NCI-H146 treated with DMSO at 0.1 percent for 48 hours (cell line): Measurements from ENCODE around the gene MAML3.

Experiments
- DNase-seq: peaks from one replicate; lab custom pipeline; 2025; ENCODE audit not compliant: unreplicated experiment; lab: John Stamatoyannopoulos, UW

Gene MAML3

DNA sequence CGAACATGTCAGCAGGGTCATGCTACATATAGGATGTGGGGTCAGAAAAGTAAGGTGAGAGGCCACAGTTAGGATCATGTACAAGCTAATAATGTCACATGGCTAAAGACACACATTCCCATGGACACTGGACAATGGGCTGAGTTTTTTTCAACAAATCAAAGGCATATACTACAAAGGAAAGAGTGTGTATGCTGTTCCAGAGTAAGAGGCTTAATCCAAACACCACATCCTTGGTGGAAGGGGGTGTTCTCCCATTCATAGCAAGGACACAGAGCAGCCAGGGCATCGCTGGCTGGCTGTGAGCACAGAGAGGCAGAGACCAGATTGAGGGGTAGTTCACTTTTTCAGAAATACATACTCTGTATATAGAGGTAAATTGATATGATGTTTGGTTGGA, 356.7 kb downstream of the MAML3 start:
- DNase-seq = no peak

DNA sequence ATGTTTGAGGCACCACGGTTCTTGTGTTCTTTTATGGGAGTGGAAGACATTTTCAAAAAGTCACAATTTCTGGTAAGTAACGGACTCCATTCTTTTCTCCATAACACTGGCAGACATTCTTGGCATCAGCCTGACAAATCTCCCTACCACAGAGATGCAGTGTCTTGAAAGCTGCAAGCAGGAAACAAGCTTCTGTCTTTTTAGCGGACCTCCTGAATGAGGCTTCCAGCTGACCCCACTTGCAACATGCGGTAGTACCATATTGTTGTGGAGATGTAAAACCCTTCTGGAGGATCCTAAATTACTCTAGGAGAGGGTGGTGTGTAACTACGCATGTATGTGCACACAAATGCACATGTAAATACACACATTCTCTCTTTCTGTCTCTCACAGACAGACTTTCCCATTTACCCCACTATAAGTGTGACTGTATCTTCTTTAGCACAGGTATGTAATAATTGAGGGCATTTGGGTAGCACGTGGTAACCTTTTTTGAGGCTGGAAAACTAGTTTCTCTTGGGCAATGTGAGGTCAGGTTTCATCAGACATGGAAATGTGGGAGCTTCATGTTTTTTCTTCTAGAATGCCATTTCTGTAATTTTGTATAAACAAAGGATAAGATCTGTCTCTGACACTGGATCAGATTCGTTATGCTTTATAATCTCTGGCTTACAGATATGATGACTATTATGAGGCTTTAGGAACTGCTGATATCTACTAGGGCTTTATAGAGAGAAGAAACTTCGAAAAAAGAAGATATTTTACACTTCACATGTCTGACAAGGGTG, 358.3 kb downstream of the MAML3 start:
- no peak for DNase-seq

DNA sequence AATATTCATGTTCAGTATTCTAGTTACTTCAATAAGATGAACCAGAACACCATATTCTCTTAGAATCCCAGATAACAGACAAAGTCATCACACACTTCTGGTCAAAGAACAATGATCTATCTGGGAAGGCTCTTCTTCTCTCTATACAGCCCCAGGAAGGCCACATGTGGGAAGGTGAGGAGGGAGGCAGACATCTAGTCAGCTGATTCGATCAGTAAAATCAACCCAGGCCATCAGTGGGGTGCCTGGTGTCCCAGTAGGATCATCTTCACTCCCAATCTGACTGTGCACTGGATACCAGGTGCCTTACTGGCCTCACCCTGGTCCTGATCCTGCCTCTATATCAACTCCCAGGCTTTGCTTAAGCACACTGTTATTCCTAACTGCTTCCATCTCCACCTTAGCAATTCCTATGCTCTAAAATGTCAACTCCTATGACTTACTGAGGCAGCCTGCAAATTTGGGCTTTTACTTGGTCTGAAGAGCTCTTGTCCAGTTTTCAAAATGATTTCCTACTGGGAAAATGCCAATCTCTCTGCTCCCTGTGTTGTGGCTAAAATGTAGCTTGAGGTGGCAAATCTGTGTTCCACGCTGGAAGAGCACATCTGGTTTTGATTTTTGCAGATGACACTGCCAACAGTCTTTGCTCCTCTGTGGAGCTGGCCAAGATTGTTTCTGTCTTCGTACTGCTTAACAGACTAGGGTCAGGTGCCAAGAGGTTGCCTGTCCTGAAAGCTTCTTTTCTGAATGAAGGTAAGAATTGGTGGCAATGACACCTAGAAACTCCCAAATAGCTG, 359.6 kb downstream of the MAML3 start:
- DNase-seq = no peak

DNA sequence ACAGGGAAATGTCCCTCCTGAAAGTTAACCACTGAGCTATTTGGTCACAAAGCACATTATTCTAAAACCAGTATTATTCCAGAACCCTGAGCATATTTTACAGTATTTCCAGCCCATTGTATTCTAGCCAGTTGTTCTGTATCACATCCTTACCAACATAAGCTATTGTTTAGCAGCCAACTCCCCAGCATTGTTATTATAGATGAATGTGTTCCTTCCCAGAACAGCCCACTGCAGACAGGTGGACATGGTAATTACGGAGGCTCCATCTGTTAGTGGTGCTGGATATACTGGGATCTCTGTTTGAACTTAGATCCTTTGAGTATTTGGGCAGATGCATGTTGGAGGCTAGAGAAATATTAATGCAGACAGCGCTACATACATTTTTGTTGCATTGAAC, 362.3 kb downstream of the MAML3 start:
- DNase-seq = peak; percentile 41

- DNase-seq = no peak
These were observed 363.7 kb downstream of the MAML3 start for GRCh38 chr4:139790291-139790690.

GRCh38 chr4:139789096-139789654, 364.8 kb downstream of the MAML3 start:
- DNase-seq = no peak

GRCh38 chr4:139786494-139787354, 367.3 kb downstream of the MAML3 start:
- no peak for DNase-seq

- no peak for DNase-seq
These were observed 368.6 kb downstream of the MAML3 start for GRCh38 chr4:139785356-139785755.

DNA sequence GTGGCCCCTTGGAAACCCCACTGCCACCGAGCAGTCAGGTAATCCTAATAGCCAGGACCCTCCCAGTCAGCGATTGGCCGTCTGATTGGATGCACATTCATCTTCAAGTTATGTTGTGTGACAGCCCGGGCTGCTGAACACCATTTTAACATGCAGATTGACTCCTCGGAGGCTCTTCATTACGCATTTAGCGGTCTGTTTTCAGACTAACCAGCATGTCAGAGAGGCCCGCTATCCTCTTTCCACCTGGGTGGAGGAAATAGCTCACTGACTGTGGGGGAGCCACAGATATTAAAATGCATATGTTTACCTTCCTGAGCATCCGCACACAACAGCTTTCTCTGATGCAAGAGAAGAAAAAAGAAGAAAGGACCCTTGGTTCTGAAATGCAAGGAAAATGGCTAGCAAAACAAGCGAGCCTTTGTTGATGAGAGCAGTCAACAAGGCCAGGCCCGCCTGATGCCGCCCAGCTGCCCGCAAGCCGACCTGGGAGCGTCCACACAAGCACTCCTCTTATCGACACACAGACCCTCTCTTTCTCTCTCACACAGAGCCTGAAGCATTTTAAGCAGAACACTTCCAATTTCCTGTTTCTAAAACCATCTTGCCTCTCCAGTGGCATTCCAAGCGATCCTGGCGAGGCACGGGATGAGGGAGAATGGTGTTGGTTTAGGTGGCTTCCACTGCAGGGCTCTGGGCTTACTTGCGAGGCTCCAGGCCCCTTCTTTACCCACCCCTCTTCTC, 370.1 kb downstream of the MAML3 start:
- DNase-seq = no peak

- no peak for DNase-seq
These were observed 371.0 kb downstream of the MAML3 start for GRCh38 chr4:139782926-139783522.

- DNase-seq = no peak
These were observed 372.9 kb downstream of the MAML3 start for GRCh38 chr4:139781066-139781465.

DNA sequence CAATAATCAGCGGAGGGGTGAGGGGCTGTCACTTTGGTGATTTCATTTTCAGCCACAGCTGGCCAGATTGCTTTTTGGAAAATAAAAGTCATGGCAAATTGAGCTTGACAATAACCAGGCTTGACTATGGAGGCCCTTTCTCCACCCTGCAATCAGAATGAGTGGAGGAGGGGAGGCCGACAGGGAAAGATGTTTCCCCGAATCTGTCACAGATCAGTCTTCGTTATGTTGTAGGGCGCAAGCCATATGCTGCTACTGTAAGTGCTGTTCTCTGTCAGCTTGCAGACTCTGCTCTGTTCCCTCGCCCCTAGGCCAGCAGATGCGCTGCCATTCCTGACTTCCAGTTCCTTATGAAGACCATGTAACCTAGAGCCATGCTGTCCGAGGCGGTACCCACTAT, 374.3 kb downstream of the MAML3 start:
- DNase-seq = no peak

DNA sequence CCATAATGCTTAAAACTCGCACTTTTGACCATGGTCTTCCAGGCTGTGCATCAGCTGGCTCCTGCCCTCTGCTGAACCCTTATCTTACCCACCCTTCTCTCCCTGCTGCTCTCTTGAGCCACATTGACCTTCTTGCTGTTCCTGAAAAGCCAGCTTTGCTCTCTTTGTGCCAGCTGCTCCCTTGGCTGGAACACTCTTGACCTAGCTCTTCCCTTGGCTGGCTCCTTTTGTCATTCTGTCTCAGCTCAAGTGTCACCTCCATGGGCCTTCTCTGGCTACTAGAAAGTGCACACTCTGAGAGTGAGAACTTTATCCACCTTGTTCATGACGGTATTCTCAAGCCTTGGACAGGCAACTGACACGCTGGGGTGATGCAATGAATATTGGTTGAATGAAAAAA, 376.2 kb downstream of the MAML3 start:
- no peak for DNase-seq

DNA sequence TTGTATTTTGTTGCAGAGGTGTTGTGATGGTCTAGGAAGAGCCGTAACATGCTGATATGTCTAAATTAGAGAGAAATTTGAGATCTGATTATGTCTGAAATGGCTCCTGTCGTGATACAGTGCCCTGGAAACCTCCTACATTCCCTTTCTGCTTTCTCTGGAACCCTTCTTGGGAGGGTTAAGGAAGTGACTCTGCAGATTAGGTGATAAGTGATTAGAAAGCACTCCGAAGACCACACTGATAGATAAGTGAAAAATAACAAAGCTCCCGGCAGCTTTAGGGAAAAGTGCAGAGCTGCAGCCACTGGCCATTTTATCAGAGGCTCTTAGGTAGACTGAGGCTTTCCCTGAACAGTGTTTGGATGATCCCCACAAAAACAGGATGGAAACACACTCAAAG, 377.7 kb downstream of the MAML3 start:
- no peak for DNase-seq

DNA sequence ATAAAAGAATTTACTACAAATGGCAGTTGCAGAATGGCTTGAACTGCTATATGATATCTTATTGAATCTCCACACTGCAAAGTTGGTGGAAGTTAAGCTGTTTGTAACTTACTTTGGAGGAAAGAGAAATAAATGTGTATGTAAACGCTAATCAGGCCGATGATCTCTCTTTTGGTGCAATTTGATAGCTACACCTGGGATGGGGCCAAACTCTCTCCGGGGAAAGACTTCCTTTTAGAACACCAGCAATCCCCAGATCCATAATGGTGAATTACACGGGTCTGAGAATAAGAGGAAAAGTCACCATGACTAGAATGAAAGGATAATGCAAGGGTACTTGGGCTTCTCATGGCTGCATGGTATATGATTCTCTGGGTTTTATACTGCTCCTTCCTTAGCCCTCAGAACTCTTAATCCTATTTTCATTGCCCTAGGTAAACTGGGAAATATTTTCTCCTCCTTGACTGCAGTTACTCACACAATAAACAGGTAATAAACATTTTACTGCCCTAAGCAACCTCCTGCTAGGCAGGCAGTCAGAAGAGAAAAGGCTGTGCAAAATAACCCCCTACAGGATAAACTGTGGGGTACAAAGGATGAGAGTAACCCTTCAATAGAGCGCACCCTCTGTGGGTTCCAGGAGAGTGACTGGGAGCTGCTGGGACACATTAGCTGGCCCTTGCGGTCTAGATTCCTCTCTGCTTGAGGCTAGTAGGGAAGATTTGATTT, 379.1 kb downstream of the MAML3 start:
- DNase-seq = no peak

GRCh38 chr4:139773560-139774318, 380.2 kb downstream of the MAML3 start:
- no peak for DNase-seq

GRCh38 chr4:139770361-139770760, 383.6 kb downstream of the MAML3 start:
- no peak for DNase-seq

DNA sequence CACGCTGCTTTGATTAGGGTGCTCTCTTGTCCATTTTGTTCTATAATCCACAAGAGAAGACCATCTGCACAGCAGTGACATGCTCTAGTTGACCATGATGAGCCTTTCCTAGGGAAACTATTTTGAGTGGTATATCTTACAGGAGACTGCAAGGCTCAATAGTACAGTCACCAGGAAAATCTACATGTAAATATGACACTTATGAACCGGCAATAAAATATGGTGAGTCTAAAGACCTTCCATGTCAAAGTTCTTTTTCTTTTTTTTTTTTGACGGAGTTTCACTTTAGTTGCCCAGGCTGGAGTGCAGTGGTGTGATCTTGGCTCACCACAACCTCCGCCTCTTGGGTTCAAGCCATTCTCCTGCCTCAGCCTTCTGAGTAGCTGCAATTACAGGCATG, 384.6 kb downstream of the MAML3 start:
- no peak for DNase-seq

DNA sequence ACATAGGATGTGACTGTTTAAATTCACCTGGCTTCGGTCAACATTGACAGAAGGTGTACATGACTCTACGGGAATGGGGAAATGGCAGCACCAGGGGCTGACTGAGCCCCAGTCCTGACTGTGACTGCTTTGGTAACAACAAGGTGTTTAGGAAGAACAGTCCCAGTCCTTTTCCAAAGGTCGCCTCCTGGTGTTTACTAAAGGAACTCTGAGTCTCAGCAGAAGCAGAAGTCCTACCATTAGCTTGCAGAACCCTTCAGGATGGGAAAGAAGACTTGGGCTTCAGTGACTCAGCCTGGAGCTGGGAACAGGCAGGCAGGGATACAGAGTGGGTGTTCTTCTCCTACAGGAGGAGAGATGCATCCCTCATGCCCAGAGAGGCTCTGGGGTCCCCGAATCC, 385.1 kb downstream of the MAML3 start:
- DNase-seq = peak; percentile 80
